SK-N-MC (cell line): Measurements from ENCODE around the gene BCL11B.
A peak's percentile ranks its signal among the peaks of the same experiment; 100 is the strongest.

Experiments used
- DNase-seq: peaks from one replicate; pipeline ENCODE4 v3.0.0-alpha.2; 2011; ENCODE audit warnings: low read depth, low spot score
- H3K27ac ChIP-seq: fragments of 200-600 bp; sonication (generic); 2 replicates; pipeline ENCODE4 v1.5.1; 2016; ENCODE audit warnings: mixed run types
- H3K36me3 ChIP-seq: fragments of 200-600 bp; sonication (generic); 2 replicates; pipeline ENCODE4 v1.6.1; 2017; ENCODE audit warnings: antibody characterized with exemption, low read length, mixed read lengths; ENCODE audit not compliant: insufficient read depth
- H3K4me3 ChIP-seq: fragments of 200-600 bp; sonication (generic); 2 replicates; pipeline ENCODE4 v1.5.1; 2016
- H3K9ac ChIP-seq: fragments of 200-600 bp; sonication (generic); 2 replicates; pipeline ENCODE4 v1.8.0; 2017; ENCODE audit warnings: mixed run types, mixed read lengths; ENCODE audit not compliant: insufficient read length
- H3K9me3 ChIP-seq: fragments of 200-600 bp; sonication (generic); 2 replicates; pipeline ENCODE4 v1.6.1; 2017; ENCODE audit warnings: low read depth, mild to moderate bottlenecking, antibody characterized with exemption, low read length, moderate library complexity, mixed read lengths
- EZH2 ChIP-seq: fragments of 200-600 bp; sonication (generic); IDR thresholded peaks from one replicate; pipeline ENCODE4 v1.6.1; 2017; ENCODE audit warnings: antibody characterized with exemption
- FOXP2 ChIP-seq: optimal IDR thresholded peaks from 2 replicates; pipeline ENCODE3; 2011; ENCODE audit warnings: mild to moderate bottlenecking, moderate library complexity; ENCODE audit not compliant: insufficient read depth; ENCODE audit errors: extremely low read length, control extremely low read depth
- POLR2AphosphoS5 ChIP-seq: IDR thresholded peaks from 2 replicates; pipeline ENCODE4 v1.6.1; 2012; ENCODE audit warnings: mild to moderate bottlenecking, low read depth, low read length, borderline replicate concordance

The BCL11B gene

DNA sequence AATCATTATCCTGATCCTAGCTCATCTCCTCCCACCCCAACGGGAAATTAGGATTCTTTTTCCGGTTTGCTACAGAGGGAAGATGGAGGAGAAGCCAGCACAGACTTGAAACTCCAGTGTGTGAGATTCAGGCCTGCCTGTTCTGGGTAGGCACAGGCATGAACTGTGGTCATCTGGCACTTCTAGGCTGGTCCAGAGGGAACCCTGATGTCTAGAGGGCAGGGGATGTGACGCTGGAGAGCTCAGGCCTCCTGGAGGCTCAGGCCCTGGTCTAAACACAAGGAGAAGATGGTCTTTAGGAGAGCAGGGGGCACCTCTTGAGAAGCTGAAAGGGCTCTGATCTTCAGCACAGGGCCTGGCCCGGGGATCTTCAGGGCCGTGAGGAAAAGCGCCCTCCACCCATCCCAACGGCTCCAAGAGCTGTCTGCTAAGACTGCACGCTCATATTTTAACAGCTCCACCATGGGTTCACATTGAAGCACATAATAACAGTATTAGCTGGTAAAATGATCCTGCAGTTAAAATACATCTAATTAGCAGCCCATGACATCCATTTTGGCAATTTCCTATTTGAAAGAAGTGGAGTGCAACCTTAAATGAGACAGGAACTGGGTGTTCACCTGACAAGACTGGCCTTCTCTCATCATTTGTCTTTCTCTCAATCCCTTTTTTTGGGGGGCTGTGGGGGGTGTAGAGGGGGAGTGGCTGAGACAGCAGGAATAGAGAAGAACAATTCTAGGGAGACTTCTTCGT is 35.4 kb downstream of the BCL11B start:
- H3K36me3 ChIP-seq = peaks cover 99% of the 10 kb centered on the region
- TF ChIP-seq EZH2 (no peak), POLR2AphosphoS5 (peak; percentile 17; the same call in 1 of the 2 replicates)
- H3K27ac ChIP-seq = peak overlapping the region; percentile 55; the same call in 1 of the 2 replicates
- DNase-seq = no peak
- no peaks in the 10 kb centered on the region for H3K9me3 ChIP-seq
- no peak overlapping the region for H3K9ac ChIP-seq
- peak overlapping the region; percentile 24; the same call in 1 of the 2 replicates for H3K4me3 ChIP-seq

- Histone ChIP-seq H3K9me3 (no peaks in the 10 kb centered on the region), H3K9ac (no peak overlapping the region), H3K27ac (peak overlapping the region; percentile 55; the same call in 1 of the 2 replicates), H3K36me3 (peaks cover 99% of the 10 kb centered on the region), H3K4me3 (peak overlapping the region; percentile 24; the same call in 1 of the 2 replicates)
- TF ChIP-seq FOXP2 (no peak), EZH2 (no peak), POLR2AphosphoS5 (no peak; the same call in 1 of the 2 replicates)
- DNase-seq = no peak
Observed at GRCh38 chr14:99235582-99236320, 36.2 kb downstream of the BCL11B start.

DNA sequence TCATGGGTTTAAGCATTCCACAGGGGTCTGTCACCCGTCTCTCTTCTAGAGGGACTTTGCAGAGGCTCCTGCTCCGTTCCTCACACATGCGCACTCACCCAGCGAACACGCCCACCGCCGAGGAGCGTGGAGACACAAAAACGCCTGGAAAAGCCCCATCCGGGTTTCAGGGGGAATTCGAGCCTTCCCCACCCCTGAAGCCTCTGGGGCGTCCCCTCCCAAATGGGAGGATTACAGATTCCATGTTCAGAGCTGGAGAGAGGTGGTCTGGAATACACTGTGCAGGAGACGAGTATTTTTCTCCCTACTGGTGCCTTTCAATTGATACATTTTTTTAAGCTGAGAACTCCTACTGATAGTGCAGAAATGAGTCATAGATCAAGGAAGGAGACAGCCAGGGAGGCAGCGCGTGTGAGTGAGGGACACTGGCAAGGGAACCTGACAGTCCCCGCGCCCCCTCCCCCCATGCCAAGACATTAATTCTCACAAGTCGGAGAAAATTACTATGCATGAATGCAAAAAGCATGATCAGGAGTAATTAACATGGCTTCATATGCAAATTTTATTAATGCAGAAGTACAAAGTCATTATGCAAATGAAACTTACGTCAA is 36.9 kb downstream of the BCL11B start:
- DNase-seq = no peak
- no peak overlapping the region for H3K9ac ChIP-seq
- H3K36me3 ChIP-seq = peaks cover 99% of the 10 kb centered on the region
- TF ChIP-seq POLR2AphosphoS5 (no peak; the same call in 1 of the 2 replicates), EZH2 (no peak), FOXP2 (no peak)
- H3K27ac ChIP-seq = peak overlapping the region; percentile 72
- no peak overlapping the region for H3K4me3 ChIP-seq
- H3K9me3 ChIP-seq = no peaks in the 10 kb centered on the region

DNA sequence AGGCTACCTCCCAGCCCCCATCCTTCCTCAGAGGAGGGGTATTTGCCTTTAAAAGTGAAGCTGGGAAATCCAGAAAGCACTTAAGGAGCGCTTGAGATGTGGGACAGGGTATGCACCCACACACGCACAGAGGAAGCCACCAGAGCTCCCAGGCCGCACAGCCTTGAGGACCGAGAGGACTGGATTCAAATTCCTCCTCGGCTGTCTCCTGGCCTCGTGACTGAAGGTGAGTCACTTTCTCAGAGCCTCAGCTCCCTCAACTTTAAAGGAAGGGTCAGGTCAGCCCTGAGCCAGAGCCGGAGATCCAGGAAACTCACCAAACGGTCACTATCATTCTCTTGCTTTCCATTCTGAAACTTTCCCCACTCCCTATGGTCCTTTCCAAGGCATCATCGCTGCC is 37.6 kb downstream of the BCL11B start:
- Histone ChIP-seq H3K36me3 (peaks cover 99% of the 10 kb centered on the region), H3K9ac (no peak overlapping the region), H3K4me3 (no peak overlapping the region), H3K27ac (peak overlapping the region; percentile 72), H3K9me3 (no peaks in the 10 kb centered on the region)
- TF ChIP-seq POLR2AphosphoS5 (0 out of 2 replicates have a peak, but pooled peaks have one; percentile 34), EZH2 (no peak)
- no peak for DNase-seq

GRCh38 chr14:99233222-99234035 is 38.6 kb downstream of the BCL11B start:
- H3K9me3 ChIP-seq = no peaks in the 10 kb centered on the region
- DNase-seq = no peak
- peaks cover 99% of the 10 kb centered on the region for H3K36me3 ChIP-seq
- no peak overlapping the region for H3K4me3 ChIP-seq
- H3K27ac ChIP-seq = peak overlapping the region; percentile 76; the same call in 1 of the 2 replicates
- TF ChIP-seq POLR2AphosphoS5 (no peak), FOXP2 (no peak)
- no peak overlapping the region for H3K9ac ChIP-seq

DNA sequence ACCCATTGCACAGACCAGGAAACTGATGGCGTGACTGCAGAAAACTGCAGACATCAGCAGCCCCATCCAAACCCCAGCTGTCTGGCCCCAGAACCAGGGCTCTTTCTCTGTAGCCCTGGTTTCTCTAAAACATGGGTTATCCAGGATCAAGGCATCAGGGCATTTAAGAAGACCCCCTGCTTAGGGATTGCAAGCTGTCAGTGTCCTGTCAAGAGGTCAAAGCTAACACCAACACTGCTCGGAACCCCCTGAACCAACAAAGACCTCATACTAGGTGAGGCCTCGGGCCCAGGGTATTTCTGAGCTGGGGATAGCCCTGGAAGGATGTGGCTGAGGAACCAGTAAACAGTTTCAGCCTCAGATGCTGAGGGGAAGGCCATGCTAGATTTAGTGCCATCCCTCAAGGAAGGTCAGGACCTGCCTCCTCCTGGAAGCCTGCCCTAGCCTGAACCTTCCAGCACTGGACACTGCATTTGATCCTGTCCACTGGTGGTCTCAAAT is 39.2 kb downstream of the BCL11B start:
- no peaks in the 10 kb centered on the region for H3K9me3 ChIP-seq
- H3K4me3 ChIP-seq = no peak overlapping the region
- H3K36me3 ChIP-seq = peaks cover 99% of the 10 kb centered on the region
- peak overlapping the region; percentile 76; the same call in 1 of the 2 replicates for H3K27ac ChIP-seq
- H3K9ac ChIP-seq = no peak overlapping the region
- no peak for DNase-seq
- TF ChIP-seq FOXP2 = no peak
- no peak for TF ChIP-seq POLR2AphosphoS5
- TF ChIP-seq EZH2 = no peak

- Histone ChIP-seq H3K9ac (no peak overlapping the region), H3K4me3 (no peak overlapping the region), H3K9me3 (no peaks in the 10 kb centered on the region)
Observed at GRCh38 chr14:99231850-99232713, 39.9 kb downstream of the BCL11B start.

More at GRCh38 chr14:99231850-99232713, 39.9 kb downstream of the BCL11B start:
- Histone ChIP-seq H3K36me3 (peaks cover 99% of the 10 kb centered on the region), H3K27ac (peak overlapping the region; percentile 76)
- no peak for DNase-seq
- TF ChIP-seq POLR2AphosphoS5 (no peak; the same call in 1 of the 2 replicates), FOXP2 (no peak), EZH2 (no peak)
